ENCODE data around the gene EMX1.
A peak's percentile ranks its signal among the peaks of the same experiment; 100 is the strongest.

Gene EMX1

DNA sequence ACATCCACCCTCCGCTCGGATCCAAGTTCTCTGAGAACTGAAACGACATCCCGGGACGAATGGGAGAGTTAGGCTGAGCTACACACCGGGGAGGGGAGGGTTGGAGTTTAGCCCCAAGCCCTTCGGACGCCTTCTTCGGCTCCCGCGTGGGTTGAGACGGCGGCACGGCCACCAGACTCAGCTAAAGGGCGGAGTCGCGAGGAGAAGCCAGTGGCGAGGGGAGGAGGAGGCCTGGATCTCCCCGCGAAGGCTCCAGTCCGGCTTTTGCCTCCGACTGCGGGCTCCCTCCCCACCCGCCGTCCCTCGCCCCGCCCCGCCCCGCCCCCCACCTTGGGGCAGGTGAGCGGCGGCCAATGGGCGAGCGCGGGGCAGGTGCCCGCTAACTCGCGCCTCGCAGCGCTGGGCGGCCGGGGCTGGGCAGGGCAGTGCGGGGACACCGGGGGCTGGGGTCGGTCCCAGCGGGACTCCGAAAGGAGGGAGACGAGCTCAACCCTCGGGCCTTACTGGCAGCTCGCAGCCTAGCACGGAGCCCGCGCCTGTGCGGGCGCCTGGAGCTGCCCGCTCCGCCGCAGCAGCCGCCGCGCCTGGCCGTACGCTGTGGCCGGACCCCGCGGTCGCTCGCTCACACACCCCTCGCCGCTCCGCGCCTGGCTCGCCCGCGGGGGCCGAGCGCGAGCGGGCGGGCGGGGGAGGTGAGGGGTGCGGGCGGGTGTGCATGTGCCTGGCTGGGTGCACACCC, at the start of gene EMX1:
Gene EMX1, plus strand, starts transcription at position 382 of the 739 bp plus-strand sequence. Its CDS starts 334 bp downstream, at position 716.
- DNase-seq = peak in 1 of 14 donors; percentile 29

DNA sequence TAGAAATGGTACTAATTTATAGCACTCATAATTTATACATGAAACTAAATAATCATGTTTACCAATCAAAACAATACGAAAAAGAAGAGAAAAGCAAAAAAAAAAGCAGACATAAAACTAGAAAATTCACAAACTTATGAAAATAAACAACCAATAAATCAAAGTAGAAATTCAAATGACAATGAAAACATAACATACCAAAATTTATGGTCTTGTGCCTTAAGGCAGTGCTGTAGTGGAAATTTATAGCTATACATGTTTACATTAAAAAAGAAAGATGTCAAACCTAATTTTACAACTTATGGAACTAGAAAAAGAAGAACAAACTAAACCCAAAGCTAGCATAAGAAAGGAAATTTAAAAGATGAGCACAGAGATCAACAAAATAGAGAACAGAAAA, 46.3 kb upstream of the EMX1 start:
- DNase-seq = no peak

DNA sequence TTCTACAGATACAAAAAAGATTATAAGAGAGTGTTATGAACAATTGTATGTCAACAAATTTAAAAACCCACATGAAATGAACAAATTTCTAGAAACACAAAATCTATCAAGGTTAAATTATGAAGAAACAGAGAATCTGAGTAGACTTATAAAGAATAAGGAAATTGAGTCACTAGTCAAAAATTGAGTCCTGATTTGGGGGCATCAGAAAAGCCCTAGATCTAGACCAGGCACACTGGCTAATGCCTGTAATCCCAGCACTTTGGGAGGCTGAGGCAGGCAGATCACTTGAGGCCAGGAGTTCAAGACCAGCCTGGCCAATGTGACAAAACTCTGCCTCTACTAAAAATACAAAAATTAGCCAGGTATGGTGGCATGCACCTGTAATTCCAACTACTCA, 45.4 kb upstream of the EMX1 start:
- no peak for DNase-seq

DNA sequence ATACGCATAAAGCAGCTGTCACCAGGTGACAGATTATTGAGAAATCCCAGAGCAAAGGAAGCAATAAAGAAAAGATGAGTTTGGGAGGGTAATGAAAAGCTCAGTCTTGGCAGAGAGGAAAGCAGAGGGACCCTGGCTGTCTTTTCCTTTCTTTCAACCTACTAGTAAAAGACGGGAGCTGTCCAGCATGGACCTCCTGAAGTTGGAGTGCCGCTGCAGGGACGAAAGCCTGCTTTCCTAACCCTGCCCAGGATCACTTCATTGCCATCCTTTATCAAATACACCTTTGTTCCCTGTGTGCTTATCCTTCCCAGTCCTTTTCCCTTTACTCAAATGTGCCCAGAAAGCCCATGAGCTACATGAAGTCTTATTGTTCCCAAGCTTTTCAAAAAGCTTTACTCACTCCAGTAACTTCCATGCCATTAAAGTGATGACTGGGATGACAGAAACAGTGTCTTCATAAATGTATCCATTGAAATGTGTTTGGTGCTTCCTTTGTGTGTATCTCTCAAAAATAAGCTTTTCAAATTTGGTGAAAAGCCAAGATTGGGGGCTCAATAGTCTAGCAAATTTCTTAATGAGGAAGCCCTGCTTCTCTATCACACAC, 33.9 kb upstream of the EMX1 start:
- no peak for DNase-seq

DNA sequence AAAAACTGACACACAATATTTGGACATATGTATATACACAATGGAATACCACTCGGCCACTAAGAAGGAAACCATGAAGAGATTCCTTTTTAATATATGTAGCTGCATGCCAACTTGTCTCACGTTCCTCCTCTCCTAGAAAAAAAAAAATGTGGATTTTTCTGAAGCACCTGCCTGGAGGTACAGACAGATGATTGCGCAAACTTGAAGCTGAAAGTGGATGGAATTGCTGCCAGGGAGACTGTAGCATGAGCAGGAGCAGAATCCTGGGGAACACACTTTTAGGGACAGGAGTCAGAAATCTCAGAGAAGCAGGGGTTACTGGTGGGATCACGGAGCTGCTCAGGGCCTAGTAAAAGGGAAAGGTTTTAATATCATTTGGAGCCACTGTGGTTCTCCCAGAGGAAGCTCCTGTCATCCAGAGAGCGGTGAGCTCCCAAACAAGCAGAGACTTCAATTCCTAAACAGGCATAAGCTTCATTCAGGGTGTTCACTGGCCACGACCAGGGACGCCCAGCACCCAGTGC, 30.8 kb upstream of the EMX1 start:
- DNase-seq = no peak

DNA sequence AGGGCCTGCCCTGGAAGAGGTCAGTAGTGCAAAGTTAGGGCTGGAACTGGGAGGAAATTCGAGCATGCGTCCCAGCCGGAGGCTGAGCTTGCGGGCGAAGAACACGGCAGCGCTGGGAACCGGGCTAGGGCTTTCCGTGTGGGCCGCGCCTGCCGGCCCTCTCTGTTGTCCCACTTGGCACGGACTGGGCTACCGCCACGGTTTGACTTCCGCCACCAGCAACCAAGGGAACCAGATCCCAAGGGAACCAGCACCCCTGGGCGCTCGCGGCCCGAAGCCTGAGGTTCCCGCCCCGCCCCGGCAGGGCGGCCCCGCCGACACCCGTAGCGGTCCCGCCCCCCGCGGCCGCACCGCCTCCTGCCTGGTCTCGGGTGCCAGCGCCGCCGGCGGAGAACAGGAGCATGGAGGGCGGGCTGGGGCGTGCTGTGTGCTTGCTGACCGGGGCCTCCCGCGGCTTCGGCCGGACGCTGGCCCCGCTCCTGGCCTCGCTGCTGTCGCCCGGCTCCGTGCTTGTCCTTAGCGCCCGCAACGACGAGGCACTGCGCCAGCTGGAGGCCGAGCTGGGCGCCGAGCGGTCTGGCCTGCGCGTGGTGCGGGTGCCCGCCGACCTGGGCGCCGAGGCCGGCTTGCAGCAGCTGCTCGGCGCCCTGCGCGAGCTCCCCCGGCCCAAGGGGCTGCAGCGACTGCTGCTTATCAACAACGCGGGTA, 30.1 kb upstream of the EMX1 start, which contains the start of gene SPR:
Gene SPR, plus strand, starts transcription at position 377 of the 708 bp plus-strand sequence. Its CDS starts 25 bp downstream, at position 402.
- peak in 11 of 14 donors; percentile 37 to 81 (median 70) for DNase-seq

DNA sequence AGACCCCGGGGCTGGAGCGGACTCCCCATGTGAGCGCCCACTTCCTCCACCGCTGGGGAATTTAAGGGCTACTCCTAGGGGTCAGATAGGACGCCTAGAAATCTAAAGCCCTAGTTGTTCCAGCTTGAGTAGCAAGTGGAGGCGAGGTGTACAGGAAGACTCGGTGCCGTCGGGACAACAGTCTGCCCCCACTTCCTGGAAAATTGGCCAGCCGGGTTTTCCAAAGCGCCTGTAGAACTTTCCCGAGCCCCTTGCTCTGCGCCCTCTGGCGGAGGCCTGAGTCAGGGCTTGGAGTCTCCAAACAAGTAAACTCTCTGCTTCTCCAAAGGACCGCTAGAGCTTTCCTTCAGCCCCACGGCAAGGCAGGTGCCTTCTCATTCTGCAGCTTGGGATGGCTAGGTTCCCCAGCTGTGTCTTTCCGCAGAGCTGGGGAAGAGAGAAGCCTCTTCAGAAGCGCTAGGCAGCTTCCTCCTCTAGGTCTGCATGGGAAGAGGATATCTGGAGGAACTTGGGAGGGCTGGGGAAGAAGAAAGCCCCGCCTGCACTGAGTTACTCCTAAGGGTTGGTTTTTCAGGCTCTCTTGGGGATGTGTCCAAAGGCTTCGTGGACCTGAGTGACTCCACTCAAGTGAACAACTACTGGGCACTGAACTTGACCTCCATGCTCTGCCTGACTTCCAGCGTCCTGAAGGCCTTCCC, 29.4 kb upstream of the EMX1 start:
- peak in 13 of 14 donors; percentile 33 to 83 (median 69) for DNase-seq

DNA sequence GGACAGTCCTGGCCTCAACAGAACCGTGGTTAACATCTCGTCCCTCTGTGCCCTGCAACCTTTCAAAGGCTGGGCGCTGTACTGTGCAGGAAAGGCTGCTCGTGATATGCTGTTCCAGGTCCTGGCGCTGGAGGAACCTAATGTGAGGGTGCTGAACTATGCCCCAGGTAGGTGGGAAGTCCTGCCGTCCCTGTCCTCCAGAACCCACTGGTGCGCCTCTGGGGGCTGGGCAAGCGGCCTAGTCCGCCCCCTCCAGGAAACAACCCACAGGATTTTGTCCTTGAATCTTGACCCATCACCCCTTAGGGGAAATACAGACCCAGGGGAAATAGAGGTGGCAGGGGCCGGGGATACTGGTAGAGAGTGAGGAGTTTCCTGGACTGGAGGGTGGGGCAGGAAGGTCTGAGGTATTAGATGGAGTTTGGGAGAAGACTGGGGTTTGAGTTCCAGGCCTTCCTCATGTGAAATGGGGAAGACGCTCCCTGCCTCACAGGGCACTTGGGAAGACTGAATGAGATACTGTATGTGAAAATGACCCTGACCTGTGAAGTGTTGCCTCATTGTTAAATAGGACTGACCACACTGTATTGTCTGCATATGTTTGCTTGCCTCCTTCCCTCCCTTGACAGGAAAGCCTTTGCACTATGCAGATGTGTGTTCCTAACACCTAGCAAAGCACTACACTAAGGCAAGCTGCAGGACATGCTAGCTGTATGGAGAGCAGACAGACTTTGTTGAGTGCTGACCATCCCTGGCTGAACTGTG, 28.7 kb upstream of the EMX1 start:
- no peak for DNase-seq

DNA sequence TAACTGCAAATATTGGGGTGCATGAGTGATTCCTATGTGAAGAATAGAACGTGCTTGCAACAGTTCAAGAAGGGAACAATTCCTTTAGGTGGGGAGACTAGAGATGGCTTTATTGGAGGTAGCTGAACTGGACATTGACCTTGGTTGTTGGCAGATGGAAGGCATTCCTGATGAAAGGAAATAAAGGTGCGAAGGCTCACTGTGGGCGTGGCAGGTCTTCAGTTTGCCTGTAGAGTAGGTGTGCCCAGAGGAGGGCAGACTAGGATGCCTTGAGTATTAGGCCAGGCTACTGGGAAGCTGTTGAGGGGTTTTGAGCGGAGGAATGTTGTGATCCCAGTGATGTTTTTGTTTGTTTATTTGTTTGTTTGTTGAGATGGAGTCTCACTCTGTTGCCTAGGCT, 27.3 kb upstream of the EMX1 start:
- DNase-seq = no peak

DNA sequence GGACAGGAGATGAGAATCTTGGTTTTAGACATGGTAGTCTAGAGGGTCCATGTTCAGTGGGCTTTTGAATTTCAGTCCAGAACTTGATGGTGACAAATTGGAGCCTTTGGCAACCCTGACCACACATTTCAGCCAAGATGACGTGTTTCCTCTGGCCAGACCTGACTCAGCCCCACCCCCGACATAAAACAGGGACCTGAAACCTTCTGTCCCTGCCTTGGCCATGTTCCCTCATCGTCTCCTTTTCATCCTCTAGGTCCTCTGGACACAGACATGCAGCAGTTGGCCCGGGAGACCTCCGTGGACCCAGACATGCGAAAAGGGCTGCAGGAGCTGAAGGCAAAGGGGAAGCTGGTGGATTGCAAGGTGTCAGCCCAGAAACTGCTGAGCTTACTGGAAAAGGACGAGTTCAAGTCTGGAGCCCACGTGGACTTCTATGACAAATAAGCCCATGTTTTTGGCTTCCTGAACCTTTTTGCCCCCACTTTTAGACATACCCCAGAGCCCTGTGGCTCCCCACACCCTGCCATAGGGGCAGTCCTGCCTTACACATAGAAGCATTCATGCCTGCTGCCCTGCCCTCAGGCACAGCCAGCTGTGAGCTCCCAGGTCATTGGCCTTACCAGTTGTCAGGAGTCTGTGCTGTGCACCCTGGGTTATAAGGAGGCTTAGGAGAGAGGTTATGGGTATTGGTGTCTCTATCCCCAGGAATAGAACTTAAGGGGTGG, 26.1 kb upstream of the EMX1 start:
- peak in 1 of 14 donors; percentile 29 for DNase-seq

DNA sequence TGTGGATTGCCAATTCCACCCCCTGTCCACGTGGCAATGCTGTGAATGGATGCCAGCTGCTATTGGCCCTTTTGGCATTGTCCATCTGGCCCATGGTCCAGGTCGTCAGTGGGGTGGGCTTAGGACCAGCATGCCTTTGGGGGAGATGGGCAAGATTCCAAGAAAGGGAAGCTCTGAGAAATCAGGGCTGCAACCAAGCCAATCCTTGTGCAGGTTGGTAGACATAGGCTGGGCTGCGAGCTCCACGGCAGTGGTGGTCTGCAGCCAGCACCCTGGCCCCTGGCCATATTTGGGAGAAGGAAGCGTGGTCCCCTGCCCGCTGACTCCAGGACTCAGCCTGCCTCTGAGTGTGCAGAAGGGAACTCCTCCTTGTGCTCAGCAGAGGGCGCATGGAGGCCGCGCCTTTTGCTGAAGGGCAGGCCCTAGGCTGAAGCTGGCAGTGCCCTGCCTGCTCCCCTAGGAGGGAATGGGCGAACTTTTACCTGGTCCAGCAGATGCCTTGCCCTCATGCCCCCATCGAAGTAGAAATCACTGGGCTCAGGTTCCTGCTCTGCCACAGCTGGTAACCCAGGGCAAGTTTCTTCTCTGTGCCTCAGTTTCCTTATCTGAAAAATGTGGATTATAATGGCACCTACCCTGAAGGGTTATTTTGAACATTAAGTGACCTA, 24.7 kb upstream of the EMX1 start:
- peak in 9 of 14 donors; percentile 9 to 58 (median 29) for DNase-seq

DNA sequence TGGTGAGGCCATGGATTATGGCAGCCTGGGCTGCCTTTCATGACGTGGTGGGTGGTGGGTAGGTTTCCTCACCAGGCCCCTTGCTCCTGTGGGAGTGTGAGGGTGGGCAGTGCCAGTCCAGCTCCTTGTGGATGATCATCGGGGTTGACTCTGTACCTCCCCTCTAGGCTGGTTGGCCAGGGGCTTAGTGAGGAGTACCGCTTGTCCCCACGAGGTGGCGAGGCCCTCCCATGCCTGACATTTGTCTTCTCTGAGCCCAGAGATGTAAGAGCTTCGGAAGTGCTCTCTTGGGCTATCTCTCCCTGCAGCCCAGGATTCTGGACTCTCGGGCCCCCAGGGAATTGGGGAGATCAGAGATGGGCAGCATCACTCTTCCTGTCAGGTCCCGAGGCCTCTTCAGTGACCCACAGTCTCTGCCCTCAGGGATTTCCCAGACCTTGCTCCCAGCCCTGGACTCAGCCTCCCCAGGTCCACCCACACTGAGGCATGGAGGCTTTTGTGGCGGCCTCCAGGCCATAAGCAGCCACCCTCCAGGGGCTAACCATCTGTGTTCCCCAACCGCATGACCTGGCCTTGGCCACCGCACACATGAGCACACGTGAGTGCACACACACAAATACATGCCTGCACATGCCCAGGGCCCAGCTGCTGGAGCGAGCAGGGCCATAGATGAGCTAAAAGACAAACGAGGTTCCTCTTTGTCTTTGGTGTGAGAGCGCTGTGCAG, 23.6 kb upstream of the EMX1 start:
- DNase-seq = peak in 1 of 14 donors; percentile 2

DNA sequence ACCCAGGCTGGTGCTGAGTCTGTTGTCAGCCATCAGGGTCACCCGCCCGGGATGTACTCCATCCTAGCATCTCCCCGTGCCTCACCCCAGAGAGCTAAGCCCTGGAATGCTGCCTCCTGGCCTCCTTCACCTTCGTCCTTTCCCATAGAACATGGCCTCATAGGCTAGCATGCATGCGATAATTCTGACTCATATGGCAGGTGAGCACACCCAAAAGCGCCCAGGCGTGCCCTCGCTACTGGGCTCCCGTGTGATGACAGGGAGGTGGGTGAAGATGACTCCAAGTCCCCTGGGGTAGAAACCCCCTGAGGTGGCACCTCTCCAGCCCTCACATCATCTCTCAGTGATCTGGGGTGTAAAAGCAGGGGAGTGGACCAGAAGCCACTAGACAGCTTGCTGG, 22.8 kb upstream of the EMX1 start:
- no peak for DNase-seq

DNA sequence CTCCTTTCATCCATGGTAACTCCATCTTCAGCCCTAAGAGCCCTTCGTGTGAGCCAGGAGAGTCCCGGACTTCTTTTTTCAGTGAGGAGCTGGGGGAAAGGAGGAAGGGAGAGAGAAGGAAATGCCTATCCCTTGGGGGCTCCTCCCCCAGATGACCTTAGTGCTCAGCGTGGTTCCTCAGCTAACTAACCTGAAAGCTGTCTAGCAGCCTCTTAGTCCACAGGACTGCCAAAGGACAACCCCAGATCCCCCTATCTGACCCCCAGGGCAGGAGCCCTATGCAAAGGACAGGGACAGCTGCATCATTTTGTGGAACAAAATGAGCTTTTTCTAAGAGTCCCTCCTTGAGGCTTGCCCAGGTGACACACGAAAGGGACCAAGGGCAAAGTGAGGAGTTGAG, 22.2 kb upstream of the EMX1 start:
- DNase-seq = no peak

DNA sequence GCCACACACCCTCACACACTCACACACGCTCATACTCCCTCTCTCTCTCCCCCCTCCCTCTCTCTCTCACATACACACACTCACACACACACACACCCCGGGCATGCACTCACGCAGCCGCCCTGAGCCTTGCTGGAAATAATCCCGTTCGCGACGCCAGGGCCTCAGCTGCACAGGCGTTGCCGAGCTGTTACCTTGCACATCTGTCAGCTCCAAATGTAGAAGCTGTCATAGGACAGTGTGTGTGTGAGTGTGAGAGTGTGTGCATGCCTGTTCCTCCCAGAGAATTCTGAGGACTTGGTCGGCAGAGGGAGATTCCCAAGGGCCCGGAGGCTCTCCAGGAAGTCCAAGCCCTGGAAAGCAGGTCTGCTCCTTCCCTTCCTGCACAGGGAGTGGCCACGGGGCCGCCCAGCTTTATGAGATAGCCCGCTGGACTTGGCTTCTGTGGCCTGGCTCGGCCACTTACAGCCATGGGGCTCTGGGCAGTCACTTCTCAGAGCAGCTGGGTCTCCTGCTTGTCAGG, 21.5 kb upstream of the EMX1 start:
- peak in 1 of 14 donors; percentile 21 for DNase-seq

DNA sequence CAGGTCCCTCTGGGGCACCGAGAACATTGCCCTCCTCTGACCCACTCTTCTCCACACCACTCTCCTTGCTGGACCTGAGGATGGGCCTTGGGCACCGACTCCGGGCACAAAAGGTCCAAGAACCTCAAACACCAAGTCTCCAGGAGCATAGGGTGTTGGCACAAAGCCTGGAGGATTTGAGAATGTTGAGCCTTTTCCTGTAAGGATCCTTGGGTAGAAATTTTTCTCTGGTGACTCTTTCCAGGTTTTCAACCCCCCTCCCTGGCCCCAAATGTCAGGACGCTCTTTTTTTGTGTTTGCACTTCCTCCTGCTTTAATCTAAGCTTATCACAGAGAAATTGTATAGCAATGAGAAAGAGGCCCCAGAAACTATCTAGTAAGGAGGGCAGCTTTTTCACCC, 20.9 kb upstream of the EMX1 start:
- no peak for DNase-seq

DNA sequence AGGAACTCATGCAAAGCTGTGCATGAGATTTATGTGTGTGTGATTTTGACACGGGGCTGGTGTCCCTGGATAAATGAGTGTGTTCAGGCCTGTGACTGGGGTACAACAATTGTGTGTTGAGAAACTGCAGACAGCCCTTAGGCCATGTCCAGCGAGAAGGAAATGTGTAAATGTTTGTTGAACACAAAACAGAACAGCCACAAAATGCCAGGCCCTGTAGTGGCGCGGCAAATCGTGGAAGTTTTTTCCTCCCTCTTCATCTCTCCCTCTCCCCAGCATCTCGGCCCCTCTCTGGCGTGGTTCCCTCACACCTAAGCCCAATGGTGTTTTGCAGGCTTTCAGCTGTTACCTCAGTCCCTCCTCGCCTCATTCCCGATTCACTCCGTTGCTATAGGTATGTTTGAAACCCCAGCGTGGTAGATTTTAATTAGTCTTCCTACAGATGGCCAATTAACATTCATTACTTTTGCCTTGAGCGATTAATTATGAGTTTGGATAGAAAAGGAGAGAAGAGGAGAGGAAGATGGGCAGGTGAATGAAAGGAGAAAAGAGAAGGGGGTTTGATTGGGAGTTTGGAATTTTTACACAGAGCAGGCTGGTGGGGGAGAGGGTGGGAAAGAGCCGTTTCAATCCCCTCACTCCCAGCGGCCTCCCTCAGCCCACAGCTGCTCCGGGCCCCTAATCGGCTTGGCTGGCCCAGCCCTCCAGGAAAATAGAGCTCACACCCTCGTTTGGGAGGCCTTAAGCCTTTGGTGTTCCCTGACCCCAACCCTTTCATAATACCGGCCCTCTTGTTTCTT, 19.3 kb upstream of the EMX1 start:
- DNase-seq = no peak

DNA sequence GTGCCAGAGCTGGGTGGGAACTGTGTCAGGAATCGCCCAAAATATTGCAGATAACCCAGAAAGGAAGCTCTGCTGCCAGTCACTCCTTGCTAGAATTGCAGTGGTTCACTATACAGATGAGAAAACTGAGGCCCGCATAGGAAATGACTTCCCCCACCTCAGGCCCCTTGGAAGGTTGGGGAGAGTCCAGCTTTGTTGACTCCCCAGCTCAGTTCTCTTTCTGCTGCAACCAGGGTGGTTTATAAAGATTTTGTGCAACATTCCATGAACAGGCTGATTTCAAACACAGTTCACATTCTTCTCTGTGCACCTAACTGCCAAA, 18.8 kb upstream of the EMX1 start:
- no peak for DNase-seq
